BE2C (cell line): Measurements from ENCODE around the gene LTO1.

Experiments used
- DNase-seq: peaks from one replicate; pipeline ENCODE4 v3.0.0-alpha.2; 2020
- H3K27me3 ChIP-seq: fragments of 250-450 bp; sonication (Bioruptor Pico); 2 replicates; pipeline ENCODE4 v1.5.1; 2020; ENCODE audit warnings: mild to moderate bottlenecking
- H3K36me3 ChIP-seq: fragments of 250-450 bp; sonication (Bioruptor Pico); 2 replicates; pipeline ENCODE4 v1.5.1; 2020; ENCODE audit warnings: mild to moderate bottlenecking
- H3K4me1 ChIP-seq: fragments of 250-450 bp; sonication (Bioruptor Pico); 2 replicates; pipeline ENCODE4 v1.5.1; 2020
- H3K4me3 ChIP-seq: 2 replicates; pipeline ENCODE4 v1.5.1; 2011; ENCODE audit warnings: low read depth, low read length
- H3K9me3 ChIP-seq: fragments of 250-450 bp; sonication (Bioruptor Pico); 2 replicates; pipeline ENCODE4 v1.5.1; 2020
- TF ChIP-seq, protein P1 (sequence below): IDR thresholded peaks from 2 replicates; pipeline ENCODE4 v1.5.1; 2012; ENCODE audit warnings: mild to moderate bottlenecking, low read depth, low read length

LTO1 gene

DNA sequence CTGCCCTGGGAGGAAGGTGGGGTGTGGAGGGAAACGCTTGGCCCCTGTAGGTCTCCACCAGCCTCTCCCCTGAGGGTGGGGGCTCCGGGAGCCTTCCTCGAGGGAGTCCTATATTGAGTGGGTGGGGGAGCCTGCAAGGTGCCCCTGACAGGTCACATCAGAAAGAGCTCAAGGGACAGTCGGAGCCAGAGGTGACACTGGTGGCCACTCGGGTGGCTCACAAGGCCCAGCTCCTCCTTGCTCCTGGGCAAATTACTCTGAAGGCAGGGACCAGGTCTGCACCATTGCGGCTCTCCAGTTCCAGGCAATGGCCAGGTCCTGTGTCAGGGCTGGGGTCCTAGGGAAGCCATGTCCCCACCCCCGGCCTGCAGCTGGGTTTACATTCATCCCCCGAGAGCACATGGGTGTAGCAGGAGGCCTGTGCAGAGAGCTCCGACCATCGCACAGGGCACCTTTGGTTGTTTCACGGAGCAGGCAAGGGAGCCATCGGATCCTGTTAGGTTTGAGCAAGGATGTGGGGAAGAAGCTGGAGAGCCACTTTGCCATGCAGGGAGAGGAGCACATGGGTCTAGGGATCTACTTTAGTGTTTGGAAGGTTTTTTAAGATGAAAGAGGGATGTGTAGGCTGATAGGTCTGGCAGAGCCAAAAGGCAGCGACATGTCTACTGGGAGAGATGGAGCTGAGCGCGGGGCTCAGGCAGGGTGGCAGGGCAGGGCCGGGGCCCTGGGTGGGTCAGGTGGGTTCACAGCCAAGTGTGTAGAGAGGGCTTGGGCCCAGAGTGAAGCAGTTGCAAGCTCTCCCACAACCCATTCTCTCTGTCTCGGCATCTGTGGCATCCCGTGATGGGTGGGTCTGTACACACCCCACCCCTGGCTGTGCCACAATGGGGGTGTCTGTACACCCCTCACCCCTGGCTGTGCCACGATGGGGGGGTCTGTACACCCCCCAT lies 19.4 kb downstream of the LTO1 start:
- H3K27me3 ChIP-seq = no peaks in the 10 kb centered on the region
- H3K36me3 ChIP-seq = peaks cover 47% of the 10 kb centered on the region
- no peak overlapping the region for H3K4me3 ChIP-seq
- peaks cover 7% of the 10 kb centered on the region for H3K4me1 ChIP-seq
- H3K9me3 ChIP-seq = no peaks in the 10 kb centered on the region
- TF ChIP-seq, protein P1, sequence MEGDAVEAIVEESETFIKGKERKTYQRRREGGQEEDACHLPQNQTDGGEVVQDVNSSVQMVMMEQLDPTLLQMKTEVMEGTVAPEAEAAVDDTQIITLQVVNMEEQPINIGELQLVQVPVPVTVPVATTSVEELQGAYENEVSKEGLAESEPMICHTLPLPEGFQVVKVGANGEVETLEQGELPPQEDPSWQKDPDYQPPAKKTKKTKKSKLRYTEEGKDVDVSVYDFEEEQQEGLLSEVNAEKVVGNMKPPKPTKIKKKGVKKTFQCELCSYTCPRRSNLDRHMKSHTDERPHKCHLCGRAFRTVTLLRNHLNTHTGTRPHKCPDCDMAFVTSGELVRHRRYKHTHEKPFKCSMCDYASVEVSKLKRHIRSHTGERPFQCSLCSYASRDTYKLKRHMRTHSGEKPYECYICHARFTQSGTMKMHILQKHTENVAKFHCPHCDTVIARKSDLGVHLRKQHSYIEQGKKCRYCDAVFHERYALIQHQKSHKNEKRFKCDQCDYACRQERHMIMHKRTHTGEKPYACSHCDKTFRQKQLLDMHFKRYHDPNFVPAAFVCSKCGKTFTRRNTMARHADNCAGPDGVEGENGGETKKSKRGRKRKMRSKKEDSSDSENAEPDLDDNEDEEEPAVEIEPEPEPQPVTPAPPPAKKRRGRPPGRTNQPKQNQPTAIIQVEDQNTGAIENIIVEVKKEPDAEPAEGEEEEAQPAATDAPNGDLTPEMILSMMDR = no peak
- DNase-seq = peak; percentile 55

DNA sequence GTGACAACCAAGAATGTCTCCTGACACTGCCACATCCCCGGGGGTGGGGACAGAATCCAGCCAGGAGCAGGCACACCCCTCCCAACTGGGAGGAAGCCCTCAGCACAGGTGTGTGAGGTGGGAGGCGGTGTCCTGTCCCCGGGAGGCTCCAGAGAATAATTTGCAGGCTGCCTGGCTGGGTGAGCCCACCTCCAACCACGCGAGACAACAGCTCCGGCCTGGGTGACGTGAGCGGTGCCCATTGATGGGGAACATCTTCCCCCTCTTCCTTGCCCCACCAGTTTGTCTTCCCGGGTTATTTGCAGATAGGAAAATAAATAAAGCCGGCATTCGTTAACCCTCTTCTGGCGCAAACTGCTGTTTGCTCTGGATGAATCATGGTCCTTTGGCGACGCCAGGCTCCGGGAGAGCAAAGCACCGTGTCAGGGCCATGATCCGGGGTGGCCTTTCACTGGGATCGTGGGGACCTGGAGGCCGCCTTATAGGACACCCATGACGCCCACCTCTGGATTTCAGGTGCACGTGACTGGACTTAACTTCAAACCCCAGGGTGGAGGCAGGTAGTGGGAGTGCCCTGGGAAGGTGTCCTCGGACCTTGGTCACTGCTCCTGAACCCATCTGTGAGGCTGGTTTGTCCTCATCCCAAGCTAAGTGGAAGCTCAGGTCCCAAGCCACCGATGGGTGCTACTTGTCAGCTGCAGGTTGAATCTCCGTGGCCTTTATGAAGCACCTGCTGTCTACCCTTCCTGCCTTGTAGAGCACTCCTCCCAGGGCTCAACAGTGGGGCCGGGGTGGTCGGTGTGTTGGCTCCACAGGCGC lies 20.3 kb downstream of the LTO1 start:
- peaks cover 11% of the 10 kb centered on the region for H3K4me1 ChIP-seq
- no peak overlapping the region for H3K4me3 ChIP-seq
- no peaks in the 10 kb centered on the region for H3K9me3 ChIP-seq
- no peaks in the 10 kb centered on the region for H3K27me3 ChIP-seq
- no peak for DNase-seq
- peaks cover 56% of the 10 kb centered on the region for H3K36me3 ChIP-seq
- TF ChIP-seq, protein P1 = no peak

DNA sequence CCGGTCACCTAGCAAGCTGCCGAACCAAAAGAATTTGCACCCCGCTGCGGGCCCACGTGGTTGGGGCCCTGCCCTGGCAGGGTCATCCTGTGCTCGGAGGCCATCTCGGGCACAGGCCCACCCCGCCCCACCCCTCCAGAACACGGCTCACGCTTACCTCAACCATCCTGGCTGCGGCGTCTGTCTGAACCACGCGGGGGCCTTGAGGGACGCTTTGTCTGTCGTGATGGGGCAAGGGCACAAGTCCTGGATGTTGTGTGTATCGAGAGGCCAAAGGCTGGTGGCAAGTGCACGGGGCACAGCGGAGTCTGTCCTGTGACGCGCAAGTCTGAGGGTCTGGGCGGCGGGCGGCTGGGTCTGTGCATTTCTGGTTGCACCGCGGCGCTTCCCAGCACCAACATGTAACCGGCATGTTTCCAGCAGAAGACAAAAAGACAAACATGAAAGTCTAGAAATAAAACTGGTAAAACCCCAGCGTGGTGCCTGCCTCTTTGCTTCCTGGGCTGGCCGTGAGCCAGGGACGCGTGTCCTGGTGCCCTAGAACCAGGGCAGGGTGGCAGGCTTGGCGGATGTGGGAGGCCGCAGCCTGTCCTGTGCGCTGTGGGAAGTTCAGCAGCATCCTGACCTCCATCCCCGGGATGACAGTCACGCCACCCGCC lies 21.0 kb downstream of the LTO1 start:
- peaks cover 63% of the 10 kb centered on the region for H3K36me3 ChIP-seq
- DNase-seq = peak; percentile 61
- TF ChIP-seq, protein P1 = no peak
- no peaks in the 10 kb centered on the region for H3K9me3 ChIP-seq
- H3K27me3 ChIP-seq = no peaks in the 10 kb centered on the region
- no peak overlapping the region for H3K4me3 ChIP-seq
- peaks cover 18% of the 10 kb centered on the region for H3K4me1 ChIP-seq

- Histone ChIP-seq H3K4me3 (no peak overlapping the region), H3K36me3 (peaks cover 70% of the 10 kb centered on the region), H3K27me3 (no peaks in the 10 kb centered on the region), H3K4me1 (peaks cover 25% of the 10 kb centered on the region), H3K9me3 (no peaks in the 10 kb centered on the region)
- DNase-seq = peak; percentile 63
- TF ChIP-seq, protein P1 = no peak
Measured at GRCh38 chr11:69653406-69653960, 21.7 kb downstream of the LTO1 start.

DNA sequence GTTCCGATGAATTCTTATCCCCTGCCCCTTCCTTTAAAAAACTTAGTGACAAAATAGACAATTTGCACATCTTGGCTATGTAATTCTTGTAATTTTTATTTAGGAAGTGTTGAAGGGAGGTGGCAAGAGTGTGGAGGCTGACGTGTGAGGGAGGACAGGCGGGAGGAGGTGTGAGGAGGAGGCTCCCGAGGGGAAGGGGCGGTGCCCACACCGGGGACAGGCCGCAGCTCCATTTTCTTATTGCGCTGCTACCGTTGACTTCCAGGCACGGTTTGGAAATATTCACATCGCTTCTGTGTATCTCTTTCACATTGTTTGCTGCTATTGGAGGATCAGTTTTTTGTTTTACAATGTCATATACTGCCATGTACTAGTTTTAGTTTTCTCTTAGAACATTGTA lies 22.2 kb downstream of the LTO1 start:
- DNase-seq = no peak
- H3K27me3 ChIP-seq = no peaks in the 10 kb centered on the region
- H3K4me3 ChIP-seq = no peak overlapping the region
- H3K4me1 ChIP-seq = peaks cover 29% of the 10 kb centered on the region
- peaks cover 75% of the 10 kb centered on the region for H3K36me3 ChIP-seq
- H3K9me3 ChIP-seq = no peaks in the 10 kb centered on the region
- TF ChIP-seq, protein P1 = no peak
